ENCODE data around the gene FAM131A.

DNA sequence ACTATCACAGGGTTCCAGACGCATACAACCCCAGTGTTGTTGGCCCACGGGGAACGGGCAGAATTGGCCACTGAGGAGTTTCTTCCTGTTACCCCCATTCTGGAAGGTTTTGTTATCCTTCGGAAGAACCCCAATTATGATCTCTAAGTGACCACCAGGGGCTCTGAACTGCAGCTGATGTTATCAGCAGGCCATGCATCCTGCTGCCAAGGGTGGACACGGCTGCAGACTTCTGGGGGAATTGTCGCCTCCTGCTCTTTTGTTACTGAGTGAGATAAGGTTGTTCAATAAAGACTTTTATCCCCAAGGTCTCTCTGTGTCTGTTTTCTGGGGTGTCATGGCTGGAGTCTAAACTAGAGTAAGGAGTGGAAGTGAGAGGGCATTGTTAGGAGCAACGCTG is 28.7 kb upstream of the FAM131A start:
- TF ChIP-seq POLR2A (IDR thresholded peaks at IDR 0.05), result no peak
- TF ChIP-seq, protein P1, sequence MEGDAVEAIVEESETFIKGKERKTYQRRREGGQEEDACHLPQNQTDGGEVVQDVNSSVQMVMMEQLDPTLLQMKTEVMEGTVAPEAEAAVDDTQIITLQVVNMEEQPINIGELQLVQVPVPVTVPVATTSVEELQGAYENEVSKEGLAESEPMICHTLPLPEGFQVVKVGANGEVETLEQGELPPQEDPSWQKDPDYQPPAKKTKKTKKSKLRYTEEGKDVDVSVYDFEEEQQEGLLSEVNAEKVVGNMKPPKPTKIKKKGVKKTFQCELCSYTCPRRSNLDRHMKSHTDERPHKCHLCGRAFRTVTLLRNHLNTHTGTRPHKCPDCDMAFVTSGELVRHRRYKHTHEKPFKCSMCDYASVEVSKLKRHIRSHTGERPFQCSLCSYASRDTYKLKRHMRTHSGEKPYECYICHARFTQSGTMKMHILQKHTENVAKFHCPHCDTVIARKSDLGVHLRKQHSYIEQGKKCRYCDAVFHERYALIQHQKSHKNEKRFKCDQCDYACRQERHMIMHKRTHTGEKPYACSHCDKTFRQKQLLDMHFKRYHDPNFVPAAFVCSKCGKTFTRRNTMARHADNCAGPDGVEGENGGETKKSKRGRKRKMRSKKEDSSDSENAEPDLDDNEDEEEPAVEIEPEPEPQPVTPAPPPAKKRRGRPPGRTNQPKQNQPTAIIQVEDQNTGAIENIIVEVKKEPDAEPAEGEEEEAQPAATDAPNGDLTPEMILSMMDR (IDR thresholded peaks at IDR 0.05), result no peak
- no peak for TF ChIP-seq POLR2AphosphoS5 (IDR thresholded peaks at IDR 0.05)

Data from upper lobe of left lung (tissue), 4 donors.